Activated CD4-positive, CD25-positive, alpha-beta regulatory T cell (primary cell): ENCODE data around the gene ATP8A2.
"Not testable (repeated sequence)": the region's sequence is repeated elsewhere in the genome, so short reads cannot be mapped to it uniquely, and the experiment has no call there.

ENCODE experiments used
- DNase-seq, 4 experiments: peaks; one replicate each; lab custom pipeline; 2025; lab: John Stamatoyannopoulos, UW

The ATP8A2 gene

DNA sequence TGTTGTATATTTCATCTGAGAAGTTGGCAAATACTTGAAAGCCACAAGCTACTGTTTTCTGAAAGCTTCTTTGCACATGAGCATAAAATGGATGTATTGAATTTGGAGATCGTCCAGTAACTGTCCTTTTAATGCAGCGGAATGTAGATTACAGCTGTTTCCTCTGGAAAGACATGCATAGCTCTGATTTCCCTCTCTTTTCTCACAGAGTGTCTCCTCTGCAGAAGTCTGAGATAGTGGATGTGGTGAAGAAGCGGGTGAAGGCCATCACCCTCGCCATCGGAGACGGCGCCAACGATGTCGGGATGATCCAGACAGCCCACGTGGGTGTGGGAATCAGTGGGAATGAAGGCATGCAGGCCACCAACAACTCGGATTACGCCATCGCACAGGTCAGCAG, 397.1 kb downstream of the ATP8A2 start:
- DNase-seq = no peak

DNA sequence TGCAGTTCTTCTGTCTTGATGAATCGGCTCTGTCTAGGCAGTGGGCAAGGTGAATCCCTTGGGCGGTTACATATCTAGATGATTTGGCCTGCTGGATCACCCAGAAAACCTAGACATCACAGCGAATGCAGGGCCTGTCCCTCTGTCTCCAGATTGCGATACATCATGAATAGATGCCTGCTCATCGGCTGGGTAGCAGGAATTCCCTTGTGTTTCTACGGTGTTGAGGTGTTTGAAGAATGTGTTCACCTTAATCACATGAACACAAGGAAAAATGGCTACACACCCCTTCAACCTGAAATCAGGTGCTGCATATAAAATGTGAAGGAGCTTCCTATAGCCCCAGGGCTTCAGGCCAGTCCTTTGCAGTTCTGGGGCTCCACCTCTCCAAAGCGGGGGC, 398.8 kb downstream of the ATP8A2 start:
- DNase-seq = no peak

DNA sequence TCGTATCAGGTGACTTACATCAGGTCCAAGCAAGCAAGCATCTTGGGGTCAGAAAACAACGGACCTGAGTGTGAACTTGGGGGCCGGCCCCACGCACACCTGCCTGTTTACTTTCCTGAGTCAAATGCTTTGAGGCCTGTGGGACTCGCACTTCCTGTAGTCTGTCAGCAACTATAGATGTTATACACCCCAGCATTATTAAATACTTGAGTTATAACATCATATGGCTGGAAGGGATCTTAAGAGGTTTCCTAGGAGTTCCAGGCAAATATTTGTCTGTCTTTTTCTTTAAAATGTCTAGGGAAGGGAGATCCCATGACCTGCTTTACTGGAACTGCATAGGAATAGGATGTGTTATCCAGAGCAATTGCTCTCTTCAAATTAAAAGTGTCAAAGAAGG, 399.4 kb downstream of the ATP8A2 start:
- DNase-seq = no peak

DNA sequence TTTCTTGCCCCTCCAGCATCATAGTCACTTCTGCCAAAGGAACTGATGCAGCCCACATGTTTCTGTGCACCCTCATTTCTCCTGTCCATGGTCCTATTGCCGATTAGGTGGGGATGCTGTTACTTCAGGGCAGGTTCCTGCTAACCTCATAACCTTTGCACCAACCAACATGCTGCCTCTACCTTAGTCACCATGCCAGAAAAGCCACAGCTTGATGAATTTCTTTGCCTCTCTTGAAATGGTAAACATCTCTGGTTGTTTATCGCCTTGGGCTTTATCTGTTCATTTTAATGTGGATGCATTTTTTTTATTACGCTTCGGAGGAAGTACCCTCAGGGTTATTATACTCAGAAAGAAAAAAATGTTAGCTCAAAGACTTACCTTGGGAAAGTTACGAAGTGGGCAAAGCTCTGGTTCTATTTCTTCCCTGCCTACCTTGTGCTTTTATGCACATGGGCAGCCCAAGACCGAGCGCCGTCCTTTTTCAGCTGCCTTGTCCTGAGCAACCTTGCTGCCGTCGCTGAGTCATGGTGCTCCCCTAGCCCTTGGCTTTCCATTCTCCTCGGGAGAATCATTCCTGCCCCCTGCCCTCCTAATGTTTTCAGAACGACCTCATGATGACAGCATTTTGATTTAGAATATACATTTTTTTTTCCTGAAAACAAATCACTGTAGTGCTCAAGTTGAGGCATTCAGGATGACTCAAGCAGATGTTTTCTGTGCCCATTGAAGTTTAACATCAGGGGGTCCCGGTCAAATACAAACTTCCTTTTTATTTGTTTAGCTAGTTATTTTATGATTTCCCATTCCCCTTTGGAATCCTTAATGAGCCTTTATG, 400.1 kb downstream of the ATP8A2 start:
- DNase-seq = no peak

DNA sequence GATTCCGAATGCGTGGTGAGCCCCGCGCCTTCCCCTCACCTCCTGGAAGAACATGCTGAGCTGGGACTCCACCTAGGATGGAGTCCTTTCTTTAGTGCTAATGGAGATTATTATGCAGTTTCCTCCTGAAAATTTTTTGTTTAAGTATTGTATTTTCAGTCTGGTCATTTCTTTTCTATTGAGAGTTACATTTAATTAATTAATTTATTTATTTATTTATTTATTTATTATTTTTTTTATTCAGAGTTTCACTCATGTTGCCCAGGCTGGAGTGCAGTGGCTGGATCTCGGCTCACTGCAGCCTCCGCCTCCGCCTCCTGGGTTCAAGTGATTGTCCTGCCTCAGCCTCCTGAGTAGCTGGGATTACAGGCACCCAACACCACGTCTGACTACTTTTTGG, 400.8 kb downstream of the ATP8A2 start:
- not testable (repeated sequence) for DNase-seq

DNA sequence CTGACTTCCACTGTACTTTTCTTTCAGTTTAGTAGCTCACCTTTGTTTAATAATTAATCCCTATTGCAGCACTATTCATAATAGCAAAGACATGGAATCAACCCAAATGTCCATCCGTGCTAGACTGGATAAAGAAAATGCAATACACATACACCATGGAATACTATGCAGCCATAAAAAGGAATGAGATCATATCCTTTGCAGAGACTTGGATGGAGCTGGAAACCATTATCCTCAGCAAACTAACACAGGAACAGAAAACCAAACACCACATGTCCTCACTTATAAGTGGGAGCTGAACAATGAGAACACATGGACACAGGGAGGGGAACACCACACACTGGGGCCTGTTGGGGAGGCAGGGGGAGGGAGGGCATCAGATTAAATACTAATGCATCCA, 402.3 kb downstream of the ATP8A2 start:
- DNase-seq = not testable (repeated sequence)

DNA sequence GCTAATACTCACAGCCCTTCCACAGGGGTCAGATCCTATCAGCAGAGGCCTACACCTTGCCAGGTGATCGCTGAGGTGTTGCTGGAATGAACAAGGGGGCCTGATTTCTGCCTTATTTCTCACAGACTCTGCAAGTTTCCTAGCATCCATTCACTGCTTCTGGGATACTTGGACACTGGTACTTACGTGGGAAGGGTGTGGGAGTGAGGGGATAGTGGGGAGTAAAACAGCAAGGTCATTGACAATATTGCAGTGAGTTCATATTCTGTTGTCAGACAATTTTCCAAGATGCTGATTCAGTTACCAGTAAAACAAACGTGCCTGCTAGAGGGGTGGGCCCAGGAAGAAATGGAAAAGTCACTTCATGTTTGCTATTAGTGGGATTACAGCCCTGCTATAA, 403.5 kb downstream of the ATP8A2 start:
- DNase-seq = no peak

DNA sequence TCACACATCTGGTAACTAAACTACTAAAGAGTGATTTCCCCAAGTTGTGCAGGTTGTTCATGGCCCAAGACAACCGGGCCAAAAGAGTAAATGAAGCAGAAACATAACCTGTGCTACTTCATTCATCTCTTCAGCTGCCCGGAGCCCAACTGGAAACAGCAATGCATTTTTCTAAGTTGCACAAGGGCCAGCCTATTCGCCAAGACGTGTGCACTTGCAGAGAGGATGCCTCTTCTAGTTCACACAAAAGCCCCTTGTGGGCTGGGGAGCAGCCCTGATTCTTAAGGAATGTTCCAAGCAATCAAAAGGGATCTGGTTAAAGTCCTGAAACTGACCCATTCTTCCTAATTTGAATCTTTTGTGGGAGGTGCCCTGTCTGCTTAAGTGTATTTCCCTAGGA, 404.2 kb downstream of the ATP8A2 start:
- no peak for DNase-seq

DNA sequence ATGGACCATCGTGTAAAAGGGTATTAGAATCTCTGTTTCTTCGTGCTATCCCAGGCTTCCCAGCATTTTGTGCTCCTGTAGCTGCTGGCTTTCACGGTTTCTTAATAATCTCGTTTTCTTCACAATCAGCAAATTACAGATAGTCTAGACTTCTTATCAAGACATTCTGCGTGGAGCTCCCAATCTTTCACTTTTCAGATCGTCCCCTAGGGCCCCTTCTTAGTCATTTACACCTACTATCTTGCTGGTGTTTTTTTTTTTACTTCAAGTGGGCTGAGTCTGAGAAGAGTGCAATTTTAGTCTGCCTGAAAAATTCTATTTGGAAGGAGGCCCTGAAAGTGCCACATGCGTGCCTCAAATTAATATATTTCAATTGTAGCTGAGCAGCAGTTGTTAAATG, 404.9 kb downstream of the ATP8A2 start:
- no peak for DNase-seq

DNA sequence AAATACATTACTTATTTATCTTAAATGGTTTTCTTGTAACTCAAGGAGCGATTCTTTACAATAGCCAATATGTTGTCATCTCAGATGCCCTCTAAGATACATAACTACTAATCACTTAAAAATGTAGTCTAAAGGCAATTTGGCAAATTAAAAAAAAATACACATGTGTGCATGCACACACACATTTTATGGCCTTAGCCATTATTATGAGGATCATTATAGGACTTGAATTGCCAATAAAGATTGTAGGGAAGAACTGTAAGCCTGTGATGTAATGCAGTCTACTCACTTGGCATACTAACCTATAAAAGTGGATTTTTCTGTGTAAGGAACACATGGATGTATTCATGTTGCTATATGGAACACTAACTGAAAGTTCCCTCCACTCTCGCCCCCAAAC, 405.7 kb downstream of the ATP8A2 start:
- DNase-seq = no peak

DNA sequence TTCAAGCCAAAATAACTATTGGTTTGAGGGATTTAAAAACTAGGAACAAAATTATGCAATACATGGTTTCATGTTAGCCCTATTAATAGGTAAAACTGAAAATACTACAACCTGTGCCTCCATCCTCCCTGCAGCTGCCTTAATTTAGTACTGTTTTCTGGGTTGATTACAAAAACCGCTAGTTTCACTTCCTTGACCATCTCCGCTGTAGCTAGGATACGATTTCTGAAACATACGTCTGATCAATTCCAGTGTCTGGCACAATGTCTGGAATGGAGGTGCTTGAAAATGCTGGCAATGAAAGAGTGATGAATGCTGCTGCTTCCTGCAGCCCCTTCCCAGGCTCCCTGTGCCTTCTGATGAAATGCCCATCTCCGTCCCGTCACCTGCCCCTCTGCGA, 406.6 kb downstream of the ATP8A2 start:
- no peak for DNase-seq

DNA sequence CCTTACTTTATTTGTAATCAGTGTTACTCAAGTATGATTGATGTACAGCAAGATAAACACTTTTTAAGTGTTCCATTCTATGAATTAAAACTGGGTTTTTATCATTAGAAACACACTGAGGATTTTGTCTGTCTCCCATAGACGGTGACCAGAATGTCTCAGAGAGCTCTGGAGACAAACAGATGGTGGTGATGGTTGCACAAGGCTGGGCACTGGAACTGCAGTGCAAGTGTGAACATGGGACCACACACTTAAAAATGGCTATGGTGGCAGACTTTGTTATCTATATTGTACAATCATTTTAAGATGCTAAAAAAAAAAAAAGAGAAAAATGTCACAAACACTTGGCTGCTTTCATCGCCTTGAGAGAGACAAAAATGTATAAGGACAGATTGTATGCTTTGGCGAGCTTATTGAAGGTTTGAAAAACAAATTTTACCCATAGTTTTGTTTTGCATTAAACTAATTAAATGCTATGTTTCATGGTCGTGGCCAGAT, 407.1 kb downstream of the ATP8A2 start:
- DNase-seq = no peak

DNA sequence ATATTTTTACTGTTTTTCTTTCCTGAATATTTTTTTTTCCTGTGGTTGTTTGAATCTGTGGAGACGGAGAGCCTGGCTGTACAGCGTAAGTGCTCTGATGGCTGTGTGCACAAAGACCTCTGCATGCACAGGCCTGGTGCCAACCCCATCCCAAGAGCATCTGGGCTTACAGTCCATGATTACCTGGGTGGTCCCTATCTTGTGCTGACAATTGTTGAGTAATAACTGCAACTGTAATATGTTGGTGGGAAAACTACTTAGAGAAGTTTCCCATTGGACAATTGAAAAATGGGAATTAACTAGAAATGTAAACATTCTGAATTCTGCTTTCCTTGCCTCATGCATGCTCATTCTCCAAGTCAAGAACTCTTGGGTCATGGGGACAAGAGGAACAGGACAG, 411.3 kb downstream of the ATP8A2 start:
- DNase-seq = no peak

DNA sequence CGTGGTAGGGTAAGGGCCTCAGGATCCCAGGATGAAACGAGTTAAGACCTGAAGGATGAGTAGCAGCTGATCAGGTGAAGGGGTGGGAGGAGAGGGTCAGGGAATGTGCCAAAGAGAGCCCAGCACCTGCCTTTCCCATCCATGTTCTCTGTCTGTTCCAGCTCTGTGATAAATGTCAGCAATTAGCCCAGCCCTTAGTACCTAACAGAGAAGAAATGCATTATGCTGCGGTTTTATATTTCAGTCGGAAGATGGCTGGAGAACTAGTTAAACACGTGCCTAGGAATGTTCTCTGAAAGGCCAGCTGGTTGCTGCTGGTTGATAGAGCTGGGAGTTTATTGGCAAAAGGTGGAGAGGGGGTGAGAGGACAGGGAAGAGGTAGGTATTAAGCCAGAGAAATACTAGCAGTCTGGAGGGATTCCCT, 411.8 kb downstream of the ATP8A2 start:
- no peak for DNase-seq

DNA sequence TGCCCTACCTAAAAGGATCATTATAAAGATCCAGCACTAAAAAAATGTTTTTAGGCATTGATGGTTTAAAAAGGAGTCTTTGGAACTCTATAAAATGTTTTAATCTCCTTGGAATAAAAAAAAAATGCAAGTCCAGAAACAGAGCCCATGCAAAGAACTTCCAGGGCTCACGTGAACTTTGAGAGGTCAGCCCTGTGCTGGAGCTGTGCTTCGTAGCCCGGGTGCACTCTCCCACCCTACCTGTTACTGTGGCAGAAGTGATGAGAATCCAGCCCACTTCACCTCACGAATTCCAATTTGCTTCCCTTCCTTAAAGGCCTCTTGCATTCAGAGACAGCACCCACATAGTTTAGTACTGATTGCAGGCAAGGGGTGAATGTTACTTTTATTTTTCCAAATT, 412.3 kb downstream of the ATP8A2 start:
- no peak for DNase-seq

DNA sequence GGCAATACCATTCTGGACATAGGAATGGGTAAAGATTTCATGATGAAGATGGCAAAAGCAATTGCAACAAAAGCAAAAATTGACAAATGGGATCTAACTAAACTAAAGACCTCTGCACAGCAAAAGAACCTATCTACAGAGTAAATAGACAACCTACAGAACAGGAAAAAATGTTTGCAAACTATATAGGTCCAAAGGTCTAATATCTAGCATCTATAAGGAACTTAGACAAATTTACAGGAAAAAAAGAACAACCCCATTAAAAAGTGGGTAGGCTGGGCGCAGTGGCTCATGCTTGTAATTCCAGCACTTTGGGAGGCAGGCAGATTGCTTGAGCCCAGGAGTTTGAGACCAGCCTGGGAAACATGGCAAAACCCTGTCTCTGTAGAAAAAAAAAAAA, 418.4 kb downstream of the ATP8A2 start:
- DNase-seq = not testable (repeated sequence)

DNA sequence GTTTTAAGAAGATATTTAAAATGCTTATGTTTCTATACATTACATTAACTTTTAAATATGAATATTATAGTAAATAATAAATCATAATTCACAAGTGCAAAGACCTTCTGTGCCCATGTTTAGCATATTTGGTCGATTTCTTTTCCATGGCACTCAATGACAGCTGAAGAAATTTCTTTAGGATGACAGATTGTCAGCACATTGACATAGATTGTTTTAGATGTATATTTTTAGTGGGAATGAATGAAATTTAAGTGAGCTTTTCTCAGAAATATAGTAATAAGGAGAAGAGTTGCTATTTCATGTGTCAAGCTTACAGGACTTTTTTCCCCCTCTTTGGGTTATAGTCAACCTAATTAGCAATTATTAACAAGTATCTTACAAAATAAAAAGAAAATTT, 423.5 kb downstream of the ATP8A2 start:
- no peak for DNase-seq

DNA sequence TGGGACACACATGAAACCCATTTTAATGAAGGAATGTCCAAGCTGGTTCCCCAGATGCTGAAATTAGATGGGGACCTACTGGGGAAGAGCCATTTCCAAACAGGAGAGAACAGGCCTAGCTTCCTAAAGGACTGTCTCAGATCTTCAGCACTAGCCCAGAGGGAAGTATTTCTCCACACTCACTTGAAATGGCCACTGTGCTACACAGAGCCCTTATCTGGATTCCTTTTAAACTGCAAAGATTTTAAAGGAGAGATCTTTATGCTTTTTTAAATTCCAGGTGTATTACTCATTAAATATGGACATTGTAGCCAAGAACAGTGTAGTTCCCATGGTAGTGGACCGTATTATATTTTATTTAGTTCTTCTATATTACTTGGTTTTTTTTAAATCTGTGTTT, 424.7 kb downstream of the ATP8A2 start:
- DNase-seq = no peak

DNA sequence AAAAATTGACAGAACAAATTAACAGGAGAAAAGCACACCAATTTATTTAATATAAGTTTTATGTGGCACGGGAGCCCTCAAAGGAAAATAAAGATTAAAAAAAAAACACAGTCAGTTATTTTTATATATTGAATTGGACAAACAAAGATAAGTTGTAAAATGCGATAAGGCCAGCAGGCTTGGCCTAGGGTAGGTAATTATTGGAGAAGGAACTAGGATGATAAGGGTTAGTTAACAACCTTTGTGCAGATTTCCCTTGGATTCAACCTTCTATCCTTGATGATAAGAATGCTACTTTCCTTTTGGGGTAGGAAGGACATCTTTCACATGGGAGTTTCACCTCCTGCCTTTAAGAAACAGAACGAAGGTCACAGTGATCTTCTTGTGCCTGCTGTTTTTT, 427.2 kb downstream of the ATP8A2 start:
- DNase-seq = no peak

DNA sequence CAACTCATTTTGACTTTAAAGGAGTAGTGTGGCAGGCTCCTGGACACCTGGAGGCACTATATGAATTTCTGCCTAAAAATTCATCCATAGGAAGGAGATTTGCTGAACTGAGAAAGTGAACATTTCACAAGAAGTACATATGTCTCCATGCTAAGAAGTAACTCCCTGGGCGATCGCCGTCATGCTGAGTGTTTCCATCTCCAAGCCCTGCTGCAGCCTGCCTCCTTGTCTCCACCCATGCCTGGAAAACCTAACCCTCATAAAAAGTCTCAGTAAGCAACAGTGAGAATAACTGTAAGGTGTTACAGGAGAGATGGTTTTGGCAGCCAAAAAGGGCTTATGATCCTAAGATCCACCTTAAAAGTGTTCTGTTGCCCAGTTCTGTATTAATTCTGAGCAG, 428.7 kb downstream of the ATP8A2 start:
- no peak for DNase-seq

DNA sequence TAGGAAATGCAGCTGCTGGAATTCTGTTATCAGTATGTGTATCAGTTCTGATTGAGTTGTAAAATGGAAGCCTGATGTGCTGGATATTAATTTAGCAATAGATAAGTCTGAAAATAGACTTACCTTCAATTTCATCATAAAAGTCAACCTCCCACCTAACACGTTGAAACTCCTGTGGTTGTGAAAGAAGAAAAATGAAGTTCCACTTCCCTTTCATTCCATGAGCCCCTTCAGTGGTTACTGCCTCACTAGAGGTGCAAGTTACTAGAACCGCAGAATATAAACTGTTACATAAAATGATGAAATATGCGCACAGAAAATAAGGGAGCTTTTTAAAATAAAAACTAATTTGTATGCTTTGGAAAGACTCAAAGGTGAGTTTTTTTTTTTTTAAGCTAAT, 430.8 kb downstream of the ATP8A2 start:
- no peak for DNase-seq

DNA sequence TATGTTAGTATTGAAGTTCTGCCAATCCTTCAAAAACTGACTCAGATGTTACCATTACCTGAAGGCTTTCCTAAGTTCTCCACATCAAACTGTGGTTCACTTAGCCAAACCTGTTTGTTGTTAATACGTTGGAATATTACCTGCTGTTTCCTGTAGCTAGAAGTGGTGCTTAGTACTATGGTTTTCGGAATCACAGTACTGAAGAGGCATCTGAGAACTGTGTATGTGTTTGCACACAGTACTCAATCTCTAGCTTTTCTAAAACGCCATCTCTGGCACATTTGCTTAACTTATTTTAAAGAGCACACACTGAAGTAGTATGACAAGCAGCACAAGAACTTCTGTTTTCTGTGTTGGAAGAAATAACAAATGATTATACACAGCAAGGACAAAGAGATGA, 431.9 kb downstream of the ATP8A2 start:
- no peak for DNase-seq

DNA sequence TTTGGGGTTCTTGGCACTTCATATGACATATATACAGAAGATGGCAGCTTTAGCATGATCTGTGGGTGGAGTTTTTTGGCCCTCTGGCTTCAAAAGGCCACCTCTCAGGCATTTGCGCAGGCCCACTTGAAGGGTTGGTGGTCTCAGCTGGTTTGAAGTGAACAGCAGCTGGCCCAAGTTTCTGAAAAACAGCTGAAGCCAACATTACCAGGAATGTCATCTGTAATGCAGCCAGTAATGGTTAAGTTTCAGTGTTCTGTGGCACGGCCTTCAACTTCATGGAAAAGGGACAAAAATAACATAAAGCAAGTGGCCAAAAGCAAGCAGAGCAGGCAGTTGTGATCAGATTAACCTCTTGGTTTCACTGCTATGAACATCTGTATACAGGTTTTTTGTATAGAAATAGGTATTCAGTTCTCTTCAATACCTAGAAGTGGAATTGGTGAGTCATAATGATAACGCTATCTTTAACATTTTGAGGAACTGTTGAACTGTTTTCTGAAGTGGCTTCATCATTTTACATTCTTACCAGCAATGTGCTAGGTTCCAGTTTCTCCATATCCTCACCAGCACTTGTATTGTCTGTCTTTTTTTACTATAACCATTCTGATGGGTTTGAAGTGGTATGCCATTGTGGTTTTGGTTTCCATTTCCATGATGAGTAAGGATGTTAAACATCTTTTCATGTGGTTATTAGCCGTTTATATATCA, 434.6 kb downstream of the ATP8A2 start:
- no peak for DNase-seq
